RPMI7951 (cell line): ENCODE data around the gene ZIC2. TPM values are rescaled to one million over a fixed set of nuclear protein-coding genes. Genes with fewer than 3 reads are reported as not detected.
"Not testable (repeated sequence)": the region's sequence is repeated elsewhere in the genome, so short reads cannot be mapped to it uniquely, and the experiment has no call there.

ENCODE experiments used
- DNase-seq: peaks from one replicate; pipeline ENCODE4 v3.0.0-alpha.2; 2012; ENCODE audit warnings: low read depth
- total RNA-seq: library from RNA; depleted of rRNA; stranded (reverse); fragments of >200 nt; shearing (Covaris generic); gene quantifications from 2 replicates; pipeline ENCODE4 v1.2.3, GENCODE V29; 2014; rRNA removed

Gene ZIC2
- total RNA-seq, 1 experiment from 2014 or later: 0.12 TPM

GRCh38 chr13:100014621-100015020, 33.0 kb downstream of the ZIC2 start:
- no peak for DNase-seq

GRCh38 chr13:100019780-100020356, 38.3 kb downstream of the ZIC2 start:
- DNase-seq: no peak

GRCh38 chr13:100022798-100023197, 41.2 kb downstream of the ZIC2 start:
- DNase-seq: no peak

- DNase-seq: no peak
These were observed 42.4 kb downstream of the ZIC2 start for GRCh38 chr13:100024023-100024422.

- DNase-seq: no peak
These were observed 48.3 kb downstream of the ZIC2 start for GRCh38 chr13:100029933-100030332.

GRCh38 chr13:100032642-100033041, 51.1 kb downstream of the ZIC2 start:
- not testable (repeated sequence) for DNase-seq

- no peak for DNase-seq
These were observed 54.4 kb downstream of the ZIC2 start for GRCh38 chr13:100035936-100036335.

Other genes starting within 250 kb of the ZIC2 start
- gene ZIC5, start 10.0 kb upstream of the ZIC2 start, total RNA-seq: not detected in 2 replicates
- 10.3 and 16.2 TPM in 2 replicates for gene PCCA, start 107.3 kb downstream of the ZIC2 start, total RNA-seq